GM10847 (cell line): ENCODE data around the gene KCMF1.

ENCODE experiments used
- POLR2A ChIP-seq: IDR thresholded peaks from 2 replicates; pipeline ENCODE4 v1.6.1; 2011; ENCODE audit not compliant: insufficient read length; ENCODE audit errors: extremely low read depth

The KCMF1 gene

GRCh38 chr2:85002534-85002933 lies 31.6 kb downstream of the KCMF1 start:
- TF ChIP-seq POLR2A: no peak

- no peak for TF ChIP-seq POLR2A
Measured at GRCh38 chr2:85008252-85008651, 37.3 kb downstream of the KCMF1 start.

DNA sequence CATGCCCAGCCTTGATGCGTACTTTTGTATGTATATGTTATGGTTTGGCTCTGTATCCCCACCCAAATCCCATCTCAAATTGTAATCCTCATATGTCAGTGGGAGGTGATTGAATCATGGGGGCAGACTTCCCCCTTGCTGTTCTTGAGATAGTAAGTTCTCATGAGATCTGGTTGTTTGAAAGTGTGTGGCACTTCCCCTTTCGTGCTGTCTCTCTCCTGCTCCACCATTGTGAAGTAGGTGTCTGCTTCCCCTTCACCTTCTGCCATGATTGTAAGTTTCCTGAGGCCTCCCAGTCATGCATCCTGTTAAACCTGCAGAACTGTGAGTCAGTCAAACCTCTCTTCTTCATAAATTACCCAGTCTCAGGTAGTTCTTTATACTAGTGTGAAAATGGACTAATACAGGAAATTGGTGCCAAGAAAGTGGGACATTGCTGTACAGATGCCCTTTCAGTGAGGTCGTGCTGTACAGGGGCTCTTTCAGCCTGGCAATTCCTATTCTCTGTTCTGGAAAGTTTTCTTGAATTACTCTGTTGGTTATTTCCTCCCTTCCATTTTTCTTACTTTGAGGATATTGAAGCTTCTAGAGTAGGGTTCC lies 38.2 kb downstream of the KCMF1 start:
- TF ChIP-seq POLR2A: no peak

DNA sequence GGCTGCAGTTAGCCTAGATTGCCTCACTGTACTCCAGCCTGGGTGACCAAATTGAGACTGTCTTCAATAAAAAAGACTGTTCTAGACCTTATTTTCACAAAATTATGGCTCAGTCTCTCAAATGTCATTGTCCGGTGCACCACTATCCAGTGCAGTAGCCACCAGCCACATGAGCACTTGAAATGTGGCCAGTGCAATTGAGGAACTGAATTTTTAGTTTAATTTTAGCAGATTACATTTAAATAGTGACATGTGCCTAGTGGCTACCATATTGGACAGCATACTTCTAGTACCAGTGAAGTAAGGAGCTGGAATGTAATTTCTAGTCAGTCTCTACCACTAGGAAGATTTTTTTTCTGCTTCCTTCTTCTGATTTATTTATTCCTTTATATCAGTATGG lies 39.4 kb downstream of the KCMF1 start:
- TF ChIP-seq POLR2A: no peak

GRCh38 chr2:85011098-85011497 lies 40.1 kb downstream of the KCMF1 start:
- TF ChIP-seq POLR2A: no peak

GRCh38 chr2:85011747-85012146 lies 40.8 kb downstream of the KCMF1 start:
- TF ChIP-seq POLR2A: no peak

- TF ChIP-seq POLR2A: no peak
Measured at GRCh38 chr2:85012431-85012830, 41.5 kb downstream of the KCMF1 start.

DNA sequence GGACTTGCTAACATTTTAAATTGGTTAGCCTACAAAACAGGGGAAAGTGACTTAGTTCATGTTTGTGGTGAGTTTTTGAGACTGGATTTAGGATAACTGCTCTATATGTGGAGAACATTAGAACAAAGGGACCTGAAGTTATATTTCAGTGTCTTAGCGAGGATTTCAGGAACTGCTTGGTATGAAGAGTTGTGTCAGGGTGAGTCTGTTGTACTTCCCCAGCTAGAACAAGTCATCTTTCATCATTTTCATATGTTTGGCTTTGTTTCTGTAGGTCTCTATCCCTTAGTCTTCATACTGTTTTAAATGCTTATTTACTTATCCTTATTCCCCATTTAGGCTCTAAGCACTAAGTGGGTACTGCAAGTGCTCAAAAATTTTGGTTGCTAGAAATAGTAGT lies 41.9 kb downstream of the KCMF1 start:
- TF ChIP-seq POLR2A: no peak

DNA sequence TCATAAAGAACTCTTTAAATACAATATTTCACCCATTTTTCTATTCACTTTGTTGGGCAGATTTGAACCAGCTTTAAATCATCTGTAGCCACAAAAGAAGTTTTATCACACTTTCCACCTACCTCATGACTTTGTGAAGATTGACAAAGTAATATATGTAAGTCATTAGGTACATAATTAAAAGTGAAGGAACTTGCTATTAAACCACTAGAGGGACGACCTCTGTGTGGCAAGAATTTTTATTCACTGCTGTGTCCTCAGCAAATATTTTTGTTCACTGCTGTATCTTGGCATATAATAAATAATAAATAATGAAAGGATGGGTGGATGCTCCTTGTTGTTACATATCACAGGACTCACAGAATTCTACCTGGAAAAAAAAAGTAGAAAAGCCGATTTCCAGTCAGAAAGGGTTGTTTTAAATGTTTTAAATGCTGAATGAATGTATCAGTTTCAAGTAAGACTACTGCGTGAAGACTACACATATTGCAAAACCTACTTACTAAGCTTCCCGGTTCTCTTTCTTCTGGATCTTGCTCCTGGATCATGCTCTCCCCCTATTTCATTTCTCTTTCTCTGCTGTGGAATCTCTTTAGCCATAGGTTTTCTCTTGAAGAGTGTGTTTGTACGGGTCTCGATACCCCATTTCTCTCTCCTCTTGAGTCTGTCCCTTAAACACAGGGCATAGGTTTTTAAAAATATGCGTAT lies 44.8 kb downstream of the KCMF1 start:
- no peak for TF ChIP-seq POLR2A

DNA sequence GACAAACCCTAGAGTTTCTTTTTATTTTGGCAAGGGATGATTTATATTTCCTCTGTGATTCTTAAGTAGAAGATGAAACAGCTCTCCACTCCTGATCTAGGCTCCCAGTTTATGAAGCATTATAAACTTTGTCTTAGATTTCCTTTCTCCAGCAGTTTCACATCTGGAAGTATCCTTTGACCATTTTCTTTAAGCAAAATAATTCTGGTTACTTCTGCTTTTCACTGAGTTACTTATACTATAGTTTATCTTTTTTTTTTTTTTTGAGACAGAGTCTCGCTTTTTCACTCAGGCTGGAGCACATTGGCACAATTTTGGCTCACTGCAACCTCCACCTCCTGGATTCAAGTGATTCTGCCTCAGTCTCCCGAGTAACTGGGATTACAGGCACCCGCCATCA lies 45.5 kb downstream of the KCMF1 start:
- no peak for TF ChIP-seq POLR2A

DNA sequence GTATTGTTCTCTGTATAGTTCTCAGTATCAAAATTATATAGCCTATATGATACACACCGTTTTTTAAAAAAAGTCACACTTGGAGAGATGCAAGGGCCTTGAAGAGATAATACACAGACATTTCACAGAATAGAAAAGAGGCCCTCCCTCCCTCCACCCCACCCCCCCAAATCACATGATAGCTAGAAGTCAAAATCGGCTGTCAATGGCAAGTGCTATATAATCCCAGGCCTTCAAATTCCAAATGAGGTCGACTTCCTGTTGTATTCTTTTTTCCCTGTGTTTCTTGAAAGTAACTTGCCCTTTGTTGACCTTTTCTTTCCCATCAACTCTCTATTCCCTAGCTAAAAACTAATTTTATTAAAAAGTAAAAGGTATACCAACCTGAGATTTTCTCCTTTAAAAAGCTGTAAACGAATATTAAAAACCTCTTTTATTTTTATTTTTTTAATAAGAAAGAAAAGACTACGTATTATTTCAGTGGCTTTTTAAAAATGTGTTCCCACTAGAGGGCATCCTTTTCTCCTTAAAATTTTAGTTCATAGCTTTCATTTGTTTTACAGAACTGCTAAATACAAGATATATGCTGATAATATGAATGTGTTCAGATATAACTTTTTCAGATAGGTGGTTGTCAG lies 46.6 kb downstream of the KCMF1 start:
- TF ChIP-seq POLR2A: no peak

GRCh38 chr2:85018049-85018447 lies 47.1 kb downstream of the KCMF1 start:
- no peak for TF ChIP-seq POLR2A

- TF ChIP-seq POLR2A: no peak
Measured at GRCh38 chr2:85019121-85019520, 48.2 kb downstream of the KCMF1 start.

DNA sequence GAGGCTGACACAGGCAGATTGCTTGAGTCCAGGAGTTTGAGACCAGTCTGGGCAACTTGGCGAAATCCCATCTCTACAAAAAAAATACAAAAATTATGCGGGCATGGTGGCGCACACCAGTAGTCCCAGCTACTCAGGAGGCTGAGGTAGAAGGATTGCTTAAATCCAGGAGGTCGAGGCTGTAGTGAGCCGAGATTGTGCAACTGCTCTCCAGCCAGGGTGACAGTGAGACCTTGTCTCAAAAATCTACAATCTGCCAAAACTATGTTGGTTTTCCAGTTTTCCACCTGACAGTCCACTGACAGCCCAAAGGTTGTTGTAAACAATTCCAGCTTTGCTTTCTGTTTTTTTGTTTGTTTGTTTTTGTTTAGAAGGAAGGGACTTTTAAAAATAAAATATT lies 51.3 kb downstream of the KCMF1 start:
- TF ChIP-seq POLR2A: no peak

- no peak for TF ChIP-seq POLR2A
Measured at GRCh38 chr2:85024372-85025047, 53.5 kb downstream of the KCMF1 start.

GRCh38 chr2:85032621-85033020 lies 61.7 kb downstream of the KCMF1 start:
- no peak for TF ChIP-seq POLR2A
